ENCODE results near the gene TMEM38B.
"Not testable (repeated sequence)": the region's sequence is repeated elsewhere in the genome, so short reads cannot be mapped to it uniquely, and the experiment has no call there.

TMEM38B gene

DNA sequence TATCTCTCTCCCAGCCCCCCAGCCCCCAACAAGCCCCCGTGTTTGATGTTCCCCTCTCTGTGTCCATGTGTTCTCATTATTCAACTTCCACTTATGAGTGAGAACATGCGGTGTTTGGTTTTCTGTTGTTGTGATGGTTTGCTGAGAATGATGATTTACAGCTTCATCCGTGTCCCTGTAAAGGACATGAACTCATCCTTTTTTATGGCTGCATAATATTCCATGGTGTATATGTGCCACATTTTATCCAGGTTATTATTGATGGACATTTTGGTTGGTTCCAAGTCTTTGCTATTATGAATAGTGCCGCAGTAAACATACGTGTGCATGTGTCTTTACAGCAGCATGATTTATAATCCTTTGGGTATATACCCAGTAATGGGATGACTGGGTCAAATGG is 33.9 kb downstream of the TMEM38B start:
- FAIRE-seq = not testable (repeated sequence)

GRCh38 chr9:105731420-105731819 is 37.1 kb downstream of the TMEM38B start:
- FAIRE-seq = not testable (repeated sequence)

DNA sequence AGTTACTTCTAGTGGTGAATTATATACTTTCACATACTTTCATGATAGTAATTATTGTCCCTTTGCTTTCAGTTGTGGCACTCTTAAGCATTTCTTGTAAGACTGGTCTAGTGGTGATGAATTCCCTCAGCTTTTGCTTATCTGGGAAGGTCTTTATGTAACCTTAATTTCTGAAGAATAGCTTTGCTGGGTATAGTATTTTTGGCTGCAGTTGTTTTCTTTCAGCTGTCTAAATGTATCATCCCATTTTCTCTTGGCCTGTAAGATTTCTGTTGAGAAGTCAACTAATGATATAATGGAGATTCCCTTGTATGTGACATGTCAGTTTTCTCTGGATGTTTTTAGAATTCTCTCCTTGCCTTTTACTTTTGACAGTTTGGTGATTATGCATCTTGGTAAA is 41.0 kb downstream of the TMEM38B start:
- FAIRE-seq = no peak

GRCh38 chr9:105737205-105737604 is 42.9 kb downstream of the TMEM38B start:
- FAIRE-seq = no peak

DNA sequence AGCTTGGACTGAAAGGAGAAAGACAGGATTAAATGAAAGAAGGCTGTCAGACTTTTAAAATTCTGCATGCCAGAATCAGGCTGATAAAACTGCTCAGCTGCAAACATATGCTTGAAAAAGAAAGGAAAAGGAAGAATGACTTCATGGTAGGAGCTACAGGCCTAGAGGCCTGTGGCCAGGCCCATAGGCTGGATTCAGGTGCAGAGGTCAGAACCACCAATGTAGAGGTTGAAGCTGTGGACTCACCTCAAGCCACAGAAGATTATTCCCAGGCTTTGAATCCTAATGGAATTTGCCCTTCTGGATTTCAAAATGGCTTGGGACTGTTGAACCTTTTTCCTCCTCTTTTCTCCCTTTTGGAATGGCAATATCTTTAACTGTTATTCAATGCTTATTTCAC is 47.7 kb downstream of the TMEM38B start:
- FAIRE-seq = no peak

- not testable (repeated sequence) for FAIRE-seq
Measured at GRCh38 chr9:105747325-105747724, 53.0 kb downstream of the TMEM38B start.

DNA sequence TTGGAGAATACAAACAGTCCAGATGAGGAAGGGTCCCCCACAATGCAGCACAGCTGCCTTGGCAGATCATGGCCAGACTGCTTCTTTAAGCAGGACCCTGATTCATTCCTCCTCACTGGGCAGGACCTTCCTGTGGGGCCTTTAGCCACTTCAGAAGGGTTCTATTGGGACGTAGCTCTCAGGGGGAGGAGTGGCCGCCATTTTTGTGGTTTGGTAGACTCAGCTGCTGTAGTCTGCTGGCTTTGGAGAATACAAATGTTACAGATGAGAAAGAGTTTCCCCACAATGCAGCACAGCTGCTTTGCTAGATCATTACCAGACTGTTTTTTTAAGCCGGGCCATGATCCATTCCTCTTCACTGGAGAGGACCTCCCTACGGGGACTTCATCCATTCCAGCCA is 57.4 kb downstream of the TMEM38B start:
- FAIRE-seq = no peak

- FAIRE-seq = no peak
Measured at GRCh38 chr9:105757496-105758251, 63.3 kb downstream of the TMEM38B start.

- FAIRE-seq = no peak
Measured at GRCh38 chr9:105760053-105760452, 65.7 kb downstream of the TMEM38B start.

DNA sequence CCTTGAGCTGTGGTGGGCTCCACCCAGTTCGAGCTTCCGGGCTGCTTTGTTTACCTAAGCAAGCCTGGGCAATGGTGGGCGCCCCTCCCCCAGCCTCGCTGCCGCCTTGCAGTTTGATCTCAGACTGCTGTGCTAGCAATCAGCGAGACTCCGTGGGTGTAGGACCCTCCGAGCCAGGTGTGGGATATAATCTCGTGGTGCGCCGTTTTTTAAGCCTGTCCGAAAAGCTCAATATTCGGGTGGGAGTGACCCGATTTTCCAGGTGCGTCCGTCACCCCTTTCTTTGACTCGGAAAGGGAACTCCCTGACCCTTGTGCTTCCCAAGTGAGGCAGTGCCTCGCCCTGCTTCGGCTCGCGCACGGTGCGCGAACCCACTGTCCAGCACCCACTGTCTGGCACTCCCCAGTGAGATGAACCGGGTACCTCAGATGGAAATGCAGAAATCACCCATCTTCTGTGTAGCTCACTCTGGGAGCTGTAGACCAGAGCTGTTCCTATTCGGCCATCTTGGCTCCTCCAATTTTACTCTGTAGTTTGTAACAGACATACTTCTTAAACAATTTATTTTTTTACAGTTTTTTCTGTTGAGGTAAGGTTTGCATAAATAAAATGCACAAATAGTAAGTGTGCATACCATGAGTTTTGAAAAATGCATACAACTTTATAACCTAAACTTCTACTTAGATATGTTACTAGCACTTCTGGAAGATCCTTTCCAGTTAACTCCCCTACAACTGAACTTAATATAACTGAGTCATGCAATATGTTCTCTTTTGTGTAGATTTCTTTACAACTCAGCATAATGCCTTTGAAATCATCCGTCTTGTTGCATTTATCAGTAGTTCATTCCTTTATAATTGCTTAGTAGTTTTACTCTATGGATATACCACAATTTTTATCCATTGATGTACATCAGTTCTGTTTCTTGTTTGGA is 88.5 kb downstream of the TMEM38B start:
- FAIRE-seq = not testable (repeated sequence)

- FAIRE-seq = not testable (repeated sequence)
Measured at GRCh38 chr9:105783495-105783872, 89.1 kb downstream of the TMEM38B start.

DNA sequence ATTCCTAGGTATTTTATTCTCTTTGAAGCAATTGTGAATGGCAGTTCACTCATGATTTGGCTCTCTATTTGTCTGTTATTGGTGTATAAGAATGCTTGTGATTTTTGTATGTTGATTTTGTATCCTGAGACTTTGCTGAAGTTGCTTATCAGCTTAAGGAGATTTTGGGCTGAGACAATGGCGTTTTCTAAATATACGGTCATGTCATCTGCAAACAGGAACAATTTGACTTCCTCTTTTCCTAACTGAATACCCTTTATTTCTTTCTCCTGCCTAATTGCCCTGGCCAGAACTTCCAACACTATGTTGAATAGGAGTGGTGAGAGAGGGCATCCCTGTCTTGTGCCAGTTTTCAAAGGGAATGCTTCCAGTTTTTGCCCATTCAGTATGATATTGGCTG is 92.5 kb downstream of the TMEM38B start:
- FAIRE-seq = not testable (repeated sequence)

DNA sequence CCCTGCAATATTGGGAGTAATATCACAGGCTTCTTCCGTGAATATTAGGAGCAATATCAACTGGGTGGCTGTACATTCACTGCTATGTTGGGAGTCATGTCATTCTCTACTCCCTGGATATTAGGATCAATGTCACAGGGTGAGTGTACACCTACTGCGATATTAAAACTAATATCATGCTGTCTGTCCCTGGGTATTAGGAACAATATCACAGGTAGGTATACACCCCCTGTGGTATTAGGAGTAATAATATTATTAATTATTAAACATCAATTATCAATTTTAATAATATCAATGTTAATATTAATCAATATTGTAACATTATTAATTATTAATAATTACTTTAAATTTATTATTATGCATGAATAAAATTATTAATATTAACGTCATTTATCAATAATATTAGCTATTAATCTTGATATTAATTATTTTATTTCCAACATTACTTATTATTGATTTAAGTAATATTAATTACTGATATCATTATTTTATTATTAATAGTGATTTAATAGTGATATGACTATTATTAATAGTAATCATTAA is 121.9 kb downstream of the TMEM38B start:
- FAIRE-seq = peak; percentile 98

DNA sequence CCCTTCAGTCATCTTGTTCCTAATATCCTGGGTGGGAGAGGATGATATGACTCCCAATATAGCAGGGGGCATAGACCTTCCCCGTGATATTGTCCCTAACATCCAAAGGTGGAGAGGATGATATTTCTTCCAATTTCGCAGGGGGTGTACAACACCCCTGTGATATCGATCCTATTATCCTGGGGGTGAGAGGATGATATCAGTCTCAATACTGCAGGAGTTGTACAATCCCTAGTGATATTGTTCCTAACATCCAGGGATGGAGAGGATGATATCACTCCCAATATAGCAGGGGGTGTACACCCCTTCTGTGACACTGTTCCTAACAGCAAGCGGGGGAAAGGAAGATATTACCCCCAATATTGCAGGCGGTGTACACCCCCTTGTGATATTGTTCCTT is 122.6 kb downstream of the TMEM38B start:
- no peak for FAIRE-seq

GRCh38 chr9:105818903-105819302 is 124.6 kb downstream of the TMEM38B start:
- no peak for FAIRE-seq

GRCh38 chr9:105822814-105823213 is 128.5 kb downstream of the TMEM38B start:
- no peak for FAIRE-seq

Data from A204.1 (cell line).